Common myeloid progenitor, CD34-positive (primary cell): Measurements from ENCODE around the gene CDHR5.
A peak's percentile ranks its signal among the peaks of the same experiment; 100 is the strongest.
"Not testable (repeated sequence)": the region's sequence is repeated elsewhere in the genome, so short reads cannot be mapped to it uniquely, and the experiment has no call there.

Source experiments
- CTCF ChIA-PET: fragments of 350-600 bp; sonication (Branson Sonifier 250); formaldehyde crosslinking; loops from one replicate; lab custom pipeline; 2021; ENCODE audit warnings: antibody characterized with exemption; lab: Charles Lee
- POLR2A ChIA-PET: fragments of 350-600 bp; sonication (Branson Sonifier 250); formaldehyde crosslinking; loops from one replicate; lab custom pipeline; 2021; ENCODE audit warnings: antibody characterized with exemption; lab: Charles Lee
- DNase-seq, 3 donors: peaks; one replicate each; pipeline versions ENCODE4 v3.0.0 to v3.0.0-alpha.2; 2013
- H3K27ac ChIP-seq, 2 experiments: 1 replicate in 1 of 2; 2 replicates in 1 of 2; pipeline ENCODE4 v1.7.0; 2013; ENCODE audit warnings: inconsistent platforms in 2 of 2, low read length in 2 of 2, mild to moderate bottlenecking in 2 of 2, low read depth in 1 of 2, moderate library complexity in 1 of 2; ENCODE audit not compliant: severe bottlenecking in 2 of 2, insufficient read depth in 1 of 2, poor library complexity in 1 of 2
- H3K27me3 ChIP-seq, 5 experiments: replicated peaks in 2 of 5; 1 replicate in 3 of 5; 2 replicates in 2 of 5; pipeline versions ENCODE4 v1.6.1 to v1.7.0; 2013; ENCODE audit warnings: low read length in 4 of 5, mild to moderate bottlenecking in 2 of 5, moderate library complexity in 2 of 5, inconsistent platforms in 1 of 5; ENCODE audit not compliant: insufficient read depth in 5 of 5, control insufficient read depth in 4 of 5
- H3K36me3 ChIP-seq, 4 experiments: 1 replicate in 2 of 4; 2 replicates in 2 of 4; pipeline versions ENCODE4 v1.6.1 to v1.7.0; 2013; ENCODE audit warnings: low read length in 3 of 4, control low read depth in 1 of 4, mild to moderate bottlenecking in 1 of 4; ENCODE audit not compliant: control insufficient read depth in 4 of 4, insufficient read depth in 4 of 4
- H3K4me1 ChIP-seq, 4 experiments: 1 replicate in 3 of 4; 2 replicates in 1 of 4; pipeline versions ENCODE4 v1.6.1 to v1.7.1; 2013; ENCODE audit warnings: low read length in 3 of 4, mild to moderate bottlenecking in 3 of 4, control low read depth in 1 of 4, inconsistent platforms in 1 of 4, moderate library complexity in 1 of 4; ENCODE audit not compliant: control insufficient read depth in 4 of 4, insufficient read depth in 4 of 4; ENCODE audit errors: control extremely low read depth in 1 of 4
- H3K4me3 ChIP-seq, 7 experiments: 1 replicate in 4 of 7; 2 replicates in 3 of 7; pipeline versions ENCODE4 v1.5.1 to v1.7.0; 2013; ENCODE audit warnings: mild to moderate bottlenecking in 7 of 7, low read length in 6 of 7, moderate library complexity in 6 of 7, inconsistent platforms in 2 of 7, low read depth in 2 of 7, control low read depth in 1 of 7; ENCODE audit not compliant: insufficient read depth in 4 of 7, control insufficient read depth in 1 of 7; ENCODE audit errors: extremely low read depth in 1 of 7
- H3K9me3 ChIP-seq, 5 experiments: 1 replicate in 4 of 5; 2 replicates in 1 of 5; pipeline versions ENCODE4 v1.6.1 to v1.7.1; 2013; ENCODE audit warnings: low read length in 4 of 5, mild to moderate bottlenecking in 2 of 5, inconsistent platforms in 1 of 5, low read depth in 1 of 5, moderate library complexity in 1 of 5; ENCODE audit not compliant: control insufficient read depth in 4 of 5, insufficient read depth in 2 of 5; ENCODE audit errors: control extremely low read depth in 1 of 5
- WGBS: methylation state at CpG from one replicate; pipeline ENCODE4 v1.1.5; 2013; ENCODE audit not compliant: insufficient coverage; 5-methylcytosine and 5-hydroxymethylcytosine counted together

Gene CDHR5

DNA sequence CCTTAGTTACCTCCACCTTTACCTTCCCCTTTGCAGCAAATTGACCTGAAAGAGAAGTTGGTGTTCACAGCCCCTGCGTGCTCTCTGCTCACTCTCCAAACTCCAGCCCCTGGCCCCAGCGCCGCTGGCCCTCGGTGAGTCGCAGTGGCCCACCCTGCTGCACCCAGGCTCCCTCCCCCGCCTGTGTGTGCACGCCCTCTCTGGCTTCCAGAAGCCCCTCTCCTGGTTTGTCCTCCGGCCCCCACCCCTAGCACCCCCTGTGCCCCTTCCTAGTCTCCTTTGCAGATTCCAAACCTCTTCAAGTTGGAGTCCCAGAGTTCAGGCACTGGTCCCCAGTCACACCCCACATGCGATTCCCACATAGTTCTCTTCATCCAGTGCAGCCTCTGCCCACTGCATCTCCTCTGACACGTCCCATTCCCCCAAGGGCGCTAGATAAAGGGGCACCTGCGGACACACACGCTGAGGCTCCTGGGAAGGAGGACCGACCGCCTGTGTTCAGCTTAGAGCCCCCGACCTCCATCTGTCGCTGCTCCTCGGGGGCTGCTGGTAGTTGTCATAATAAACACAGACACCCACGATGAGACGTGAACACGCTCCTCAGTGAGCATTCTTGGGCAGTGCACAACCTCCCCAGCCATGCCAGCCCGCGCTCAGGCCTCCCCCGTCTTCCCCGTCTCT lies 50.0 kb downstream of the CDHR5 start:
- ChIA-PET POLR2A (interaction anchor here (0.8 kb wide), 1 partner anchor 151 kb away, joined by 3 read pairs; no protein-coding TSS in a partner anchor), CTCF (no interaction called here)
- peaks cover 0 to 26% (median 13%) of the 10 kb centered on the region in 5 experiments for H3K27me3 ChIP-seq
- H3K4me3 ChIP-seq = peak overlapping the region in 6 of 7 experiments; percentile 23 to 74 (median 62)
- 22% methylated on average over 24 of the region's 25 CpGs for WGBS
- peaks cover 3 to 31% (median 25%) of the 10 kb centered on the region in 4 experiments for H3K4me1 ChIP-seq
- no peaks in the 10 kb centered on the region for H3K9me3 ChIP-seq
- peak in 1 of 3 donors; percentile 23 for DNase-seq
- no peak overlapping the region for H3K27ac ChIP-seq
- peaks cover 0 to 8% (median 1%) of the 10 kb centered on the region in 4 experiments for H3K36me3 ChIP-seq

DNA sequence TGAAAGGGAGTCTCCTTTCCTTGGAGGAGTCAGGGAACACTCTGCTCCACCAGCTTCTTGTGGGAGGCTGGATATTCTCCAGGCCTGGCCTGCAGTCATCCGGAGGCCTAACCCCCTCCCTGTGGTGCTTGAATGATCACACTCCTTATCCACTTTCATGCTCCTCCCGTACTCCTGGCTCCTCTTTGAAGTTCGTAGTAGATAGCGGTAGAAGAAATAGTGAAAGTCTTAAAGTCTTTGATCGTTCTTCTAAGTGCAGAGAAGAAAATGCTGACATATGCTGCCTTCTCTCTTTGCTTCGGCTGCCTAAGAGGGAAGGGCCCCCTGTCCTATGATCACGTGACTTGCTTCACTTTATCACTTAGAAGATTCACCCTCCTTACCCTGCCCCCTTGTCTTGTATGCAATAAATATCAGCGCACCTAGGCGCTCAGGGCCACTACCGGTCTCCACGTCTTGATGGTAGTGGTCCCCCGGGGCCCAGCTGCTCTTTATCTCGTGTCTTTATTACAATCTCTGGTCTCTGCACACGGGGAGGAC lies 50.7 kb downstream of the CDHR5 start:
- H3K36me3 ChIP-seq, H3K9me3 ChIP-seq, POLR2A ChIA-PET, DNase-seq, CTCF ChIA-PET, H3K4me3 ChIP-seq, H3K27ac ChIP-seq: not testable (repeated sequence)
- H3K27me3 ChIP-seq = peaks cover 0 to 32% (median 13%) of the 10 kb centered on the region in 5 experiments
- peaks cover 3 to 34% (median 28%) of the 10 kb centered on the region in 4 experiments for H3K4me1 ChIP-seq
- 74% methylated on average over 11 of the region's 14 CpGs for WGBS

DNA sequence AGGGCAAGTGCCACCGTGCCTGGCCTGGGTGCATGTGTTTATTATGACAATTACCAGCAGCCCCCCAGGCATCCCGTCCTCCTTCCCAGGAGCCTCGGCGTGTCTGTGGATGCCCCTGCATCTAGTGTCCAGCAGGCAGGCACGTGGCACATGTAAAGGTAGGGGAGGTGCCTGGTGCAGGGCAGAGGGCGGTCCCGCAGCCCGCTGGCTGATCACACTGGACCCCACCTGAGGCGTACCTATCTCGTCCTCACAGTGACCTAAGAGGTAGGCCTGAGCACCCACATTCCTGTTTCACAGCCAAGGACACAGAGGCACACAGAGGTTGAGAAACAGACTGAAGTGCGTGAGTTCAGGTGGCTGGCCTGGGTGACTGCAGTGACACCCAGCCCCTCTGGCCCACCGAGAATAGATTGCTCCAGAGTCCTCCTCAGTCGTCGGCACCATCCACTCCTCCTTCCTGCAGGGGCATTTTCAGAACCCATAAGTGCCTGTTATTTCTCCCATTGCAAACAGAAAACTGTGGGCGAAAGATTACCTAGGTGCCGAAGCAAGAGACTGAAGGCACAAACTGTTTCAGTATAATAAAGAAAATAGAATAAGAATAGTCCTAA lies 51.5 kb downstream of the CDHR5 start:
- WGBS = 97% methylated on average over 13 of the region's 16 CpGs
- no peaks in the 10 kb centered on the region for H3K9me3 ChIP-seq
- H3K27me3 ChIP-seq = peaks cover 0 to 33% (median 13%) of the 10 kb centered on the region in 5 experiments
- ChIA-PET CTCF (no interaction called here), POLR2A (no interaction called here)
- H3K36me3 ChIP-seq = peaks cover 0 to 4% (median under 1%) of the 10 kb centered on the region in 4 experiments
- no peak for DNase-seq
- H3K4me1 ChIP-seq = peaks cover 3 to 32% (median 31%) of the 10 kb centered on the region in 4 experiments
- no peak overlapping the region for H3K27ac ChIP-seq
- no peak overlapping the region for H3K4me3 ChIP-seq

DNA sequence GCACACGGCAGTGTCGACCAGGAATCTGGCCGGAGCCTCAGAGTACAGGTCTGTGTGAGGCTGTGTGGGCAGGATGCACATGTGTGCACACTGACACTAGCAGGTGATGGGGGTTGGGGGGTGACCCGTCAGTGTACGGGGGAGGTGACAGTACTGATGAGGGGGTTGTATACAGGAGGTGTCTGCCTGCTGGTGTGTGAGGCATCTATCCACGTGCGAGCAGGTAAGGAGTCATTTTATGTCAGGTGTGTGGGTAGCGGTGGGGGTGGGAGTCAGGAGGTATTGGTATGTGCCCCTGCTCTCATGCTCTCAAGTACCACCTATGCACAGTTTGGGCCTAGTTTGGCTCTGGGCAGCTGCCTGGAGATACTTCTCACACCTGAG lies 53.0 kb downstream of the CDHR5 start:
- Histone ChIP-seq H3K9me3 (no peaks in the 10 kb centered on the region), H3K27ac (no peak overlapping the region), H3K36me3 (no peaks in the 10 kb centered on the region), H3K27me3 (peaks cover 0 to 33% (median 16%) of the 10 kb centered on the region in 5 experiments), H3K4me1 (peaks cover 0 to 24% (median 22%) of the 10 kb centered on the region in 4 experiments), H3K4me3 (no peak overlapping the region)
- DNase-seq = no peak
- ChIA-PET POLR2A (no interaction called here), CTCF (interaction anchor here (0.8 kb wide), 1 partner anchor 12 kb away, joined by 3 read pairs; no protein-coding TSS in a partner anchor)
- 81% methylated on average over 5 of the region's 8 CpGs for WGBS

DNA sequence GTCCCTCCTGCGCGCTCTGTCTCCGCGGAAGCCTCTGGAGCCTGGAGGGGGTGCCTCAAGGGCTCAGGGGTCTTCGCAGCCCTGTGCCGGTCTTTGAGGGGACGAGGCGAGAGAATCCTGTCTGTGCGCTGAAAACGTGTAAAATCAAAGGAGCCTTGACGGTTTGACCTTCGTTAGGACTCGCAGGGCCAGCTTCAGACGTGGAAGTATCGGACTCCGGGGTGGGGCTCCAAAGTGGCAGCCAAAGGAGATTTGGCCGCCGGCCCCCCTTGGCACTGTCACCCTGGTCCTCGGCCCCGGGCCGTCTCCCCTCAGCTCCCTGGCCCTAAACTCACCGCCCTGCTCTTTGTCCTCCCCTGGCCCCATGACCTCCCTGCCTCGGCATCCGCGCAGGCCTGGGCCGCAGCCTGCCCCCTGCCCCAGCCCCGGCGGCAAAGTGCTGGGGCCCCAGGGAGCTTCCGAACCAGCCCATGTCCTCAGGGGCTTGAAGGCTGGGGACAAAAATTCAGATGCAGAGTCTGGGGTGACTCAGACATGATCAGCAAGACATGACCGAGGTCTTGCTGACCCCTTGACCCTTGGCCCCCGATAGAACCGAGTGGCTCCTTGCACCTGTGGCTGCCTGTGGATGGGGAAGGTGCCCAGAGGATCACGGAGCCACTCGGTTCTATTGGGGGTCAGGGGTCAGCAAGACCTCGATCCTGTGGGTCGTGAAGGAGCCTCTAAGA lies 55.4 kb downstream of the CDHR5 start:
- 51% methylated on average over 35 of the region's 36 CpGs for WGBS
- ChIA-PET POLR2A (no interaction called here), CTCF (interaction anchor here (1.3 kb wide), 1 partner anchor 15 kb away, joined by 3 read pairs; no protein-coding TSS in a partner anchor)
- no peaks in the 10 kb centered on the region for H3K9me3 ChIP-seq
- H3K27me3 ChIP-seq = peaks cover 0 to 22% (median 13%) of the 10 kb centered on the region in 5 experiments
- H3K36me3 ChIP-seq = peaks cover 0 to under 1% (median 0%) of the 10 kb centered on the region in 4 experiments
- no peak for DNase-seq
- H3K27ac ChIP-seq = peak overlapping the region in 1 of 2 experiments; percentile 80
- H3K4me3 ChIP-seq = peak overlapping the region; percentile 33 to 74 (median 64)
- H3K4me1 ChIP-seq = peaks cover 0 to 15% (median 13%) of the 10 kb centered on the region in 4 experiments

DNA sequence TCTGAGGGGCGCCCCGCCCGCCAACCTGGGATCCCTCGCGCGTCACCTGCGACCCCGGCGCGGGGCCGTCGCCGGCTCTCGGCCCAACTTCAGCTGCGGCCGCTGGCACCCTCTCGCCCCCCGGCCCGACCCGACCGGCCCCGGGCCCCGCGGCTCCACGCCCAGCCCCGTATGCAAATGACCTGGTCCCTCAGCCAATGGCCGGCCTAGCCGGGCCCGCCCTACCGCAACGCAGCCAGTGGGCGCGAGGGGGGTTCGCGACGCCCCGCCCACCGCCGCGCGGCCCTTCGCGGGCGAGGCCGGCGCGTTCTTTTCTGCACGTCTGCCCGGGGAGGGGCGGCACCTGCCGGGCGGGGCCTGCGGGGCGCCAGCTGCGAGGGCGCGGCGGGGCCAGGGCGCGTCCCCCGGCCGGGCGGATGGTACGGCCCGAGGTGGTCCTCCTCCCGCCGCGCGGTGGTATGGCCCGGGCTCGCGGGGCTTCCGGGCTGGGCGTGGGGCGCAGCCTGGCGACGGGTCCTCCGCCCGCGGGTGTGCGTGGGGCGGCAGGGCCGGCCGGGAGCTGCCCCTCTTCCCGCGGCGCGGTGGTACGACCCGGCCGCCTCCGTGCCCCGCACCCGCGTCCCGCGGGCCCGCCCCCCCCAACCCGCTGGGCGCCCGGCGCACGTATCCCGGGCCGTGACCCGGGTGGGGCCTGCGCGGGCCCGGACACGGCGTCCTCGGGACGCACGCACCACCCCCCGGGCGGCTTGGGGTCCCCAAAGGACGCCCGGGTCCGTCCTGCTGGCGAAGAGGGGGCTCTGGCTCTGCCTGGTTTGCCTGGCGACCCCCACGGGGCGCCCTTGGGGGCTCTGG lies 56.2 kb downstream of the CDHR5 start:
- ChIA-PET CTCF (no interaction called here), POLR2A (no interaction called here)
- peak; percentile 89 to 95 (median 95) for DNase-seq
- H3K4me3 ChIP-seq = peak overlapping the region; percentile 33 to 74 (median 64)
- WGBS = under 1% methylated on average over 112 of the region's 123 CpGs
- H3K27ac ChIP-seq = peak overlapping the region in 1 of 2 experiments; percentile 80
- peaks cover 0 to 8% (median 4%) of the 10 kb centered on the region in 4 experiments for H3K36me3 ChIP-seq
- peaks cover 0 to 18% (median 13%) of the 10 kb centered on the region in 5 experiments for H3K27me3 ChIP-seq
- H3K9me3 ChIP-seq = no peaks in the 10 kb centered on the region
- H3K4me1 ChIP-seq = peaks cover 0 to 15% (median 13%) of the 10 kb centered on the region in 4 experiments
